ENCODE results near the gene SPEF2.

DNA sequence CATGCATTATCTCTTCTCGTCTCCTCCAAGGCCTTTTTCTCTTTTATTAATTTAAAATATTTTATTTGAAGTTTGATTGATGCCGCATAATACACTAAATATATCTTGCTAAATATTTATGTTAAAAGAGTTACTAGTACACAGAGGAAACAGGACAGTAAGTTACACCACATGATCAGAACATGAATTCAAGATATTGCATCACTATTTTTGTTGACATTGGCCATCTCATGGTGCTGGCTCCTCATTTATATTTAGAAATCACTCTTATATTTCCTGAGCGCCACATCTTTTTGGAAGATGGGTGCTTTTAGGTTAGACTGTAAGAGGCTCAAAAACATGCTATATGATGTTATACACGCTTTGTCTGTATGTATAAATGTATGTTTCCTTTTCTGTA lies 23.0 kb downstream of the SPEF2 start:
- TF ChIP-seq, protein P1, sequence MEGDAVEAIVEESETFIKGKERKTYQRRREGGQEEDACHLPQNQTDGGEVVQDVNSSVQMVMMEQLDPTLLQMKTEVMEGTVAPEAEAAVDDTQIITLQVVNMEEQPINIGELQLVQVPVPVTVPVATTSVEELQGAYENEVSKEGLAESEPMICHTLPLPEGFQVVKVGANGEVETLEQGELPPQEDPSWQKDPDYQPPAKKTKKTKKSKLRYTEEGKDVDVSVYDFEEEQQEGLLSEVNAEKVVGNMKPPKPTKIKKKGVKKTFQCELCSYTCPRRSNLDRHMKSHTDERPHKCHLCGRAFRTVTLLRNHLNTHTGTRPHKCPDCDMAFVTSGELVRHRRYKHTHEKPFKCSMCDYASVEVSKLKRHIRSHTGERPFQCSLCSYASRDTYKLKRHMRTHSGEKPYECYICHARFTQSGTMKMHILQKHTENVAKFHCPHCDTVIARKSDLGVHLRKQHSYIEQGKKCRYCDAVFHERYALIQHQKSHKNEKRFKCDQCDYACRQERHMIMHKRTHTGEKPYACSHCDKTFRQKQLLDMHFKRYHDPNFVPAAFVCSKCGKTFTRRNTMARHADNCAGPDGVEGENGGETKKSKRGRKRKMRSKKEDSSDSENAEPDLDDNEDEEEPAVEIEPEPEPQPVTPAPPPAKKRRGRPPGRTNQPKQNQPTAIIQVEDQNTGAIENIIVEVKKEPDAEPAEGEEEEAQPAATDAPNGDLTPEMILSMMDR (IDR thresholded peaks at IDR 0.05): no peak
- TF ChIP-seq POLR2A (IDR thresholded peaks at IDR 0.05; ENCODE audit: low read length): no peak
- TF ChIP-seq, protein P2, sequence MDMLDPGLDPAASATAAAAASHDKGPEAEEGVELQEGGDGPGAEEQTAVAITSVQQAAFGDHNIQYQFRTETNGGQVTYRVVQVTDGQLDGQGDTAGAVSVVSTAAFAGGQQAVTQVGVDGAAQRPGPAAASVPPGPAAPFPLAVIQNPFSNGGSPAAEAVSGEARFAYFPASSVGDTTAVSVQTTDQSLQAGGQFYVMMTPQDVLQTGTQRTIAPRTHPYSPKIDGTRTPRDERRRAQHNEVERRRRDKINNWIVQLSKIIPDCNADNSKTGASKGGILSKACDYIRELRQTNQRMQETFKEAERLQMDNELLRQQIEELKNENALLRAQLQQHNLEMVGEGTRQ (IDR thresholded peaks at IDR 0.05): no peak
- TF ChIP-seq, protein P3, sequence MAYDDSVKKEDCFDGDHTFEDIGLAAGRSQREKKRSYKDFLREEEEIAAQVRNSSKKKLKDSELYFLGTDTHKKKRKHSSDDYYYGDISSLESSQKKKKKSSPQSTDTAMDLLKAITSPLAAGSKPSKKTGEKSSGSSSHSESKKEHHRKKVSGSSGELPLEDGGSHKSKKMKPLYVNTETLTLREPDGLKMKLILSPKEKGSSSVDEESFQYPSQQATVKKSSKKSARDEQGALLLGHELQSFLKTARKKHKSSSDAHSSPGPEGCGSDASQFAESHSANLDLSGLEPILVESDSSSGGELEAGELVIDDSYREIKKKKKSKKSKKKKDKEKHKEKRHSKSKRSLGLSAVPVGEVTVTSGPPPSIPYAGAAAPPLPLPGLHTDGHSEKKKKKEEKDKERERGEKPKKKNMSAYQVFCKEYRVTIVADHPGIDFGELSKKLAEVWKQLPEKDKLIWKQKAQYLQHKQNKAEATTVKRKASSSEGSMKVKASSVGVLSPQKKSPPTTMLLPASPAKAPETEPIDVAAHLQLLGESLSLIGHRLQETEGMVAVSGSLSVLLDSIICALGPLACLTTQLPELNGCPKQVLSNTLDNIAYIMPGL (CRISPR knock-in tag; IDR thresholded peaks at IDR 0.05; ENCODE audit: borderline replicate concordance): no peak
- no peak for TF ChIP-seq SMC3 (IDR thresholded peaks at IDR 0.05)
- TF ChIP-seq RAD21 (conservative IDR thresholded peaks at IDR 0.05 in 1 of 2, IDR thresholded peaks at IDR 0.05 in 1 of 2): no peak
- TF ChIP-seq RCOR1 (IDR thresholded peaks at IDR 0.05; ENCODE audit: low read depth, low read length): no peak
- TF ChIP-seq CEBPB (IDR thresholded peaks at IDR 0.05): no peak
- TF ChIP-seq RFX5 (IDR thresholded peaks at IDR 0.05): no peak
- no peak for TF ChIP-seq EP300 (IDR thresholded peaks at IDR 0.05)

All from A549 (cell line).